Measurements from ENCODE around the gene KCNMA1. TPM values are rescaled to one million over a fixed set of nuclear protein-coding genes. Genes with fewer than 3 reads are reported as not detected.

Gene KCNMA1
- total and polyA plus RNA-seq, 2 donors (not counting 1 experiment from before 2014, with no cell fraction given) = 0.82 to 3.1 TPM

GRCh38 chr10:77498829-77499228, 138.8 kb downstream of the KCNMA1 start:
- H3K4me3 Mint-ChIP-seq = no peak overlapping the region
- H3K27ac Mint-ChIP-seq = no peak overlapping the region
- no peak overlapping the region for H3K27ac ChIP-seq (ENCODE audit: low read length in 2 of 2)
- peaks cover 0 to 11% (median 0%) of the 10 kb centered on the region in 4 experiments for H3K27me3 ChIP-seq (replicated peaks in 1 of 4; ENCODE audit: control extremely low read depth in 1 of 4, control insufficient read depth in 3 of 4, insufficient read depth in 4 of 4, low read length in 3 of 4)
- no peak overlapping the region for H3K9ac ChIP-seq (ENCODE audit: low read length)
- H3K4me1 Mint-ChIP-seq = peaks cover 5% of the 10 kb centered on the region
- ATAC-seq (ENCODE audit: low read depth) = no peak
- intact Hi-C loops (cut with micrococcal nuclease) = no loop called here
- no peaks in the 10 kb centered on the region for H4K20me1 ChIP-seq (ENCODE audit: control insufficient read depth, insufficient read depth, low read length, poor library complexity, severe bottlenecking)
- H2AFZ ChIP-seq (ENCODE audit: insufficient read depth, low read depth, low read length, poor library complexity, severe bottlenecking) = no peak overlapping the region
- WGBS (ENCODE audit: insufficient coverage) = no CpG with 5 or more reads among the region's 2 CpGs
- no peaks in the 10 kb centered on the region for H3K9me3 Mint-ChIP-seq (ENCODE audit: insufficient read depth)
- peaks cover 0 to 9% of the 10 kb centered on the region in 2 donors for H3K4me1 ChIP-seq (ENCODE audit: control insufficient read depth in 2 of 2, insufficient read depth in 2 of 2, low read length in 2 of 2)
- TF ChIP-seq EZH2 (IDR thresholded peaks at IDR 0.05; ENCODE audit: borderline replicate concordance, insufficient read depth, low read depth, low read length, poor library complexity, severe bottlenecking) = no peak
- TF ChIP-seq, protein P1, sequence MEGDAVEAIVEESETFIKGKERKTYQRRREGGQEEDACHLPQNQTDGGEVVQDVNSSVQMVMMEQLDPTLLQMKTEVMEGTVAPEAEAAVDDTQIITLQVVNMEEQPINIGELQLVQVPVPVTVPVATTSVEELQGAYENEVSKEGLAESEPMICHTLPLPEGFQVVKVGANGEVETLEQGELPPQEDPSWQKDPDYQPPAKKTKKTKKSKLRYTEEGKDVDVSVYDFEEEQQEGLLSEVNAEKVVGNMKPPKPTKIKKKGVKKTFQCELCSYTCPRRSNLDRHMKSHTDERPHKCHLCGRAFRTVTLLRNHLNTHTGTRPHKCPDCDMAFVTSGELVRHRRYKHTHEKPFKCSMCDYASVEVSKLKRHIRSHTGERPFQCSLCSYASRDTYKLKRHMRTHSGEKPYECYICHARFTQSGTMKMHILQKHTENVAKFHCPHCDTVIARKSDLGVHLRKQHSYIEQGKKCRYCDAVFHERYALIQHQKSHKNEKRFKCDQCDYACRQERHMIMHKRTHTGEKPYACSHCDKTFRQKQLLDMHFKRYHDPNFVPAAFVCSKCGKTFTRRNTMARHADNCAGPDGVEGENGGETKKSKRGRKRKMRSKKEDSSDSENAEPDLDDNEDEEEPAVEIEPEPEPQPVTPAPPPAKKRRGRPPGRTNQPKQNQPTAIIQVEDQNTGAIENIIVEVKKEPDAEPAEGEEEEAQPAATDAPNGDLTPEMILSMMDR (IDR thresholded peaks at IDR 0.05) = no peak
- no peaks in the 10 kb centered on the region for H3K9me3 ChIP-seq (ENCODE audit: control extremely low read depth in 1 of 3, control insufficient read depth in 2 of 3, insufficient read depth in 1 of 3, low read length in 2 of 3)
- H3K27me3 Mint-ChIP-seq = peaks cover 4% of the 10 kb centered on the region
- ChIA-PET CTCF (no interaction called here), POLR2A (no interaction called here)
- H3K36me3 ChIP-seq (replicated peaks in 1 of 2; ENCODE audit: control extremely low read depth in 1 of 2, control insufficient read depth in 1 of 2, extremely low read depth in 1 of 2, insufficient read depth in 2 of 2, low read length in 1 of 2) = no peaks in the 10 kb centered on the region
- no peak for DNase-seq
- H3K4me2 ChIP-seq (replicated peaks; ENCODE audit: low read depth, low read length, poor library complexity, severe bottlenecking) = no peak overlapping the region
- H3K79me2 ChIP-seq (ENCODE audit: control insufficient read depth, insufficient read depth, low read length) = no peaks in the 10 kb centered on the region
- H3K4me3 ChIP-seq (ENCODE audit: control extremely low read depth in 1 of 5, extremely low read depth in 1 of 5, insufficient read depth in 1 of 5, low read depth in 2 of 5, low read length in 4 of 5) = no peak overlapping the region

- Mint-ChIP-seq H3K9me3 (ENCODE audit: insufficient read depth) (no peaks in the 10 kb centered on the region), H3K27me3 (peaks cover 4% of the 10 kb centered on the region), H3K27ac (no peak overlapping the region), H3K4me1 (peaks cover 8% of the 10 kb centered on the region), H3K4me3 (no peak overlapping the region)
- Histone ChIP-seq H2AFZ (ENCODE audit: insufficient read depth, low read depth, low read length, poor library complexity, severe bottlenecking) (no peak overlapping the region), H4K20me1 (ENCODE audit: control insufficient read depth, insufficient read depth, low read length, poor library complexity, severe bottlenecking) (no peaks in the 10 kb centered on the region), H3K4me2 (replicated peaks; ENCODE audit: low read depth, low read length, poor library complexity, severe bottlenecking) (no peak overlapping the region), H3K27ac (ENCODE audit: low read length in 2 of 2) (no peak overlapping the region), H3K27me3 (replicated peaks in 1 of 4; ENCODE audit: control extremely low read depth in 1 of 4, control insufficient read depth in 3 of 4, insufficient read depth in 4 of 4, low read length in 3 of 4) (peaks cover 0 to 11% (median 0%) of the 10 kb centered on the region in 4 experiments), H3K9me3 (ENCODE audit: control extremely low read depth in 1 of 3, control insufficient read depth in 2 of 3, insufficient read depth in 1 of 3, low read length in 2 of 3) (no peaks in the 10 kb centered on the region), H3K36me3 (replicated peaks in 1 of 2; ENCODE audit: control extremely low read depth in 1 of 2, control insufficient read depth in 1 of 2, extremely low read depth in 1 of 2, insufficient read depth in 2 of 2, low read length in 1 of 2) (no peaks in the 10 kb centered on the region), H3K4me1 (ENCODE audit: control insufficient read depth in 2 of 2, insufficient read depth in 2 of 2, low read length in 2 of 2) (peaks cover 0 to 10% of the 10 kb centered on the region in 2 donors), H3K79me2 (ENCODE audit: control insufficient read depth, insufficient read depth, low read length) (no peaks in the 10 kb centered on the region), H3K4me3 (ENCODE audit: control extremely low read depth in 1 of 5, extremely low read depth in 1 of 5, insufficient read depth in 1 of 5, low read depth in 2 of 5, low read length in 4 of 5) (no peak overlapping the region), H3K9ac (ENCODE audit: low read length) (no peak overlapping the region)
- intact Hi-C loops (cut with micrococcal nuclease) = no loop called here
- 100% methylated on average over 1 of the region's 1 CpG for WGBS (ENCODE audit: insufficient coverage)
- no peak for TF ChIP-seq EZH2 (IDR thresholded peaks at IDR 0.05; ENCODE audit: borderline replicate concordance, insufficient read depth, low read depth, low read length, poor library complexity, severe bottlenecking)
- TF ChIP-seq, protein P1 (IDR thresholded peaks at IDR 0.05) = no peak
- ChIA-PET CTCF (interaction anchor here (0.7 kb wide), 1 partner anchor 136 kb away, joined by 3 read pairs; no protein-coding TSS in a partner anchor), POLR2A (no interaction called here)
- DNase-seq (no peak), ATAC-seq (ENCODE audit: low read depth) (no peak)
Measured at GRCh38 chr10:77498210-77498609, 139.4 kb downstream of the KCNMA1 start.

All from B cell (primary cell).